Activated CD4-positive, alpha-beta T cell treated with anti-CD3 and anti-CD28 coated beads, Interleukin-2, amount 10 ng/mL, durations not matched to agents 24 days and 14 days (primary cell): Measurements from ENCODE around the gene SGF29. TPM values are rescaled to one million over a fixed set of nuclear protein-coding genes. Genes with fewer than 3 reads are reported as not detected.
"Not testable (repeated sequence)": the region's sequence is repeated elsewhere in the genome, so short reads cannot be mapped to it uniquely, and the experiment has no call there.

ENCODE experiments used
- DNase-seq: peaks from one replicate; pipeline ENCODE4 v3.0.0; 2022
- H3K27ac Mint-ChIP-seq: one replicate; pipeline ENCODE4 v1.8.0; 2022; ENCODE audit warnings: mild to moderate bottlenecking, mixed read lengths
- H3K27me3 Mint-ChIP-seq: one replicate; pipeline ENCODE4 v1.8.0; 2022; ENCODE audit warnings: mixed read lengths
- H3K36me3 Mint-ChIP-seq: one replicate; pipeline ENCODE4 v1.8.0; 2022; ENCODE audit warnings: low read depth, mild to moderate bottlenecking, mixed read lengths
- H3K4me1 Mint-ChIP-seq: one replicate; pipeline ENCODE4 v1.8.0; 2021; ENCODE audit warnings: mixed read lengths
- H3K4me3 Mint-ChIP-seq: one replicate; pipeline ENCODE4 v1.8.0; 2022; ENCODE audit warnings: mild to moderate bottlenecking, moderate library complexity, mixed read lengths
- H3K9me3 Mint-ChIP-seq: one replicate; pipeline ENCODE4 v1.8.0; 2021; ENCODE audit warnings: mixed read lengths
- intact Hi-C: fragments of 100-400 bp; cut with micrococcal nuclease; formaldehyde crosslinking; loops from one replicate; pipeline ENCODE4 v1.15.1; 2023
- total RNA-seq: library from RNA; stranded (reverse); gene quantifications from 2 replicates; pipeline ENCODE4 v1.2.3, GENCODE V29; 2022

Gene SGF29
- total RNA-seq, 1 donor from 2014 or later = 42.5 TPM

DNA sequence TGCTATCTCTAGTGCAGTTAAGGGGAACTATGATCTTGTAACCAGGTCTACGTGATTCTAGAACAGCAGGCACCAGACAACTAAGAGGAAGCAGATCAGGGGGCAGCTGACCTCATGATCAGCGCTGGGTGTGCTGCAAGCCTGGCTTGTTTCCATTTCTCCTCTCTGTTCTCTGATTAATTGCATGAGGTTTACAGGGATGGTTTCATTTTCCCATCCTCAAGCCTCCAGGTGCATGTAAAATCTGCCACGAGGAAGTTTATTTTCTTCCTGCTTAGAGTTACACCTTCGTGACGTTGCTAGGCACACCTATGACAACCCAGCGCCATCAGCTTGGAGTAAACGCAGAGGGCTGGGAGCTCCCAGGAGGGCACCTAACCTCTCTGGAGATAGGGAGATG is 10.6 kb upstream of the SGF29 start:
- Mint-ChIP-seq H3K9me3 (no peaks in the 10 kb centered on the region), H3K4me1 (peaks cover 5% of the 10 kb centered on the region), H3K27me3 (peaks cover 6% of the 10 kb centered on the region), H3K36me3 (no peaks in the 10 kb centered on the region), H3K4me3 (no peak overlapping the region), H3K27ac (no peak overlapping the region)
- no peak for DNase-seq
- intact Hi-C loops = no loop called here

DNA sequence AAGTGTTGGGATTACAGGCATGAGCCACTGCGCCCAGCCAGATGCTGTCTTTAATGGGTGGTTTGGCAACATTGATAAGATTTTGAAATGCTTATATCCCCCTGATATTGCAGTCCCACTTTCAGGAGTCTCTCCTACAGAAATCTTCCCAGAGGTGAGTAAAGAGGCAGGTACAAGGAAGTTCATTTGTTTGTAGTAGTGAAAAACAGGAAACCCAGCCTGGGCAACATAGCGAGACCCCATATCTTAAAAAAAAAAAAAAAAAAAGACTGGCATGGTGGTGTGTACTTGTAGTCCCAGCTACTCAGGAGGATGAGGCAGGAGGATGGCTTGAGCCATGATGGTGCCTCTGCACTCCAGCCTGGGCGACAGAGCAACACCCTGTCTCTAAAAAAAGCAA is 8.7 kb upstream of the SGF29 start:
- no peaks in the 10 kb centered on the region for H3K36me3 Mint-ChIP-seq
- intact Hi-C loops = no loop called here
- H3K9me3 Mint-ChIP-seq = no peaks in the 10 kb centered on the region

DNA sequence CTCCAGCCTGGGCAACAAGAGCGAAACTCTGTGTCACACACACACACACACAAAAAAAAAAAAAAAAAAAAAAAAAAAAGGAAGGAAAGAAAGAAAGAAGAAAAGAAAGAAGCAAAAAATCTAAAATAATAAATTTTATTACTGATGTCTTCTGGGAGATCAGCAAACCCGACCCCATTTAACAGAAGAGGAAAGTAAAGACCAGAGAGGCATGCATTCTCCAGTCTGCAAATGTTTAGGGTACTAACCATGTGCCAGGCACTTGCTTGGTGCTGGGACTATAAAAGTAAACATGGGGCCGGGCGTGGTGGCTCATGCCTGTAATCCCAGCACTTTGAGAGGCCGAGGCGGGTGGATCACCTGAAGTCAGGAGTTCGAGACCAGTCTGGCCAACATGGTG is 7.8 kb upstream of the SGF29 start:
- H3K36me3 Mint-ChIP-seq, H3K27me3 Mint-ChIP-seq, H3K4me3 Mint-ChIP-seq, H3K9me3 Mint-ChIP-seq, DNase-seq, H3K27ac Mint-ChIP-seq, intact Hi-C loops, H3K4me1 Mint-ChIP-seq: not testable (repeated sequence)

More for the DNA sequence above, 8.7 kb upstream of the SGF29 start:
- H3K27me3 Mint-ChIP-seq = peaks cover 9% of the 10 kb centered on the region
- DNase-seq = no peak
- peaks cover 11% of the 10 kb centered on the region for H3K4me1 Mint-ChIP-seq
- no peak overlapping the region for H3K27ac Mint-ChIP-seq
- no peak overlapping the region for H3K4me3 Mint-ChIP-seq

DNA sequence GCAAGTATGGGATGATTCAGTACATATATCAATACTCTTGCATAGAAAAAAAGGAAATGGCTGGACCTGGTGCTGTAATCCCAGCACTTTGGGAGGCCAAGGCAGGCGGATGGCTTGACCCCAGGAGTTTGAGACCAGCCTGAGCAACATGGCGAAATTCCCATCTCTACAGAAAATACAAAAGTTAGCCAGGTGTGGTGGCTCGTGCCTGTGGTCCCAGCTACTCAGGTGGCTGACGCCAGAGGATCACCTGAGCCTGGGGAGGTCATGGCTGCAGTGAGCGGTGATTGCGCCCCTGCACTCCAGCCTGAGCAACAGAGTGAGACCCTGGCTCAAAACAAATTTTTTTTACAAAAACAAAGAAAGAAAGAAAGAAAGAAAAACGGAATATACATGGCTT is 7.1 kb upstream of the SGF29 start:
- H3K27me3 Mint-ChIP-seq = peaks cover 9% of the 10 kb centered on the region

DNA sequence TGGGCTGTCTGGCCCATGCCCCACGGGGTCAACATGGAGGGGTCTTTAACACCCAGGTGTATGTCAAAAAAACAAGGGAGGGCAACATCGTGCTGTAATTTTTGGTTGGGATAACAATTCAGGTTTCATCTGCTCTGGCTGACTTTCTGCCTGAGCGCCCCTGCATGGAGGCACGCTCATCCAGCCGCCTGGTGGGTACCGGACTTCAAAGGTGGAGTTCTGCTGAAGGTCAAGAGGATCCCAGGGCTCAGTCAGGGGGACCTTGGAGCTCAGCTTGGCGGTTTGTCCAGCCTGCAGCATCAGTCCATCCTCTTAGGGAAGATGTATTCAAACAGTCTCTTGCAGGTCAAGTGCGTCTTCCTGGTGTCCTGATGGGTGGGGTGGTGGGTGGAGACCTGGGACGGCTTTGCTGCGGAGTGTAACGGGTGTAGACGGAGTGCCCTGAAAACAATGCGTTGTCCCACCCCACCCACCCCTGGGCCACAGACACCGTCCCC is 5.4 kb upstream of the SGF29 start:
- no peak for DNase-seq
- H3K4me1 Mint-ChIP-seq = peaks cover 8% of the 10 kb centered on the region
- H3K27ac Mint-ChIP-seq = no peak overlapping the region
- H3K9me3 Mint-ChIP-seq = no peaks in the 10 kb centered on the region
- H3K27me3 Mint-ChIP-seq = peaks cover 9% of the 10 kb centered on the region
- H3K36me3 Mint-ChIP-seq = no peaks in the 10 kb centered on the region
- H3K4me3 Mint-ChIP-seq = no peak overlapping the region
- intact Hi-C loops = no loop called here

More for the DNA sequence above, 7.1 kb upstream of the SGF29 start:
- H3K9me3 Mint-ChIP-seq = no peaks in the 10 kb centered on the region
- no peak for DNase-seq
- H3K4me3 Mint-ChIP-seq = no peak overlapping the region
- H3K27ac Mint-ChIP-seq = no peak overlapping the region
- intact Hi-C loops = no loop called here
- peaks cover 8% of the 10 kb centered on the region for H3K4me1 Mint-ChIP-seq
- H3K36me3 Mint-ChIP-seq = no peaks in the 10 kb centered on the region

DNA sequence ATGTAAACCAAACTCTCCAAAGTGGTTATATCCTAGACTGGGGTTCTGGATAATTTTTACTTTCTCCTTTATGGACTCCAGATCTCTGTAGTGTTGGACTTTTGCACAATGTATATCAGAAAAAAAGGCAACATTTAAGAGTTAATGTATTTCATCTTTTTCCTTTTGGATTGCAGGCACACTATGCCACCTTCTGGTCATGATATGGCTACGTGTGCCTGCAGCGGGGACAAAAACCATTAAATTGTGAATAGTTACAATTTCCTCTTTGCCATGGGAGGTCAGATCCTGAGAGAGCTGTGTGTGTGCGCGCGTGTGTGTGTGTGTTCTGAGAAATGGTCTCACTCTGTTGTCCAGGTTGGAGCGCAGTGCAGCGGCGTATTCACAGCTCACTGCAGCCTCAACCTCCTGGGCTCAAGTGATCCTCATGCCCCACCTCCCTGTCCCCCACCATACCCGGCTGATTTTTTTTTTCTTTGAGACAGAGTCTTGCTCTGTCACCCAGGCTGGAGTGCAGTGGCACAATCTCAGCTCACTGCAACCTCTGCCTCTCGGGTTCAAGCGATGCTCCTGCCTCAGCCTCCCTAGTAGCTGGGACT is 4.3 kb upstream of the SGF29 start:
- peak; percentile 72 for DNase-seq
- Mint-ChIP-seq H3K9me3 (no peaks in the 10 kb centered on the region), H3K4me1 (peaks cover 12% of the 10 kb centered on the region), H3K27ac (no peak overlapping the region), H3K36me3 (peaks cover under 1% of the 10 kb centered on the region), H3K27me3 (peaks cover 9% of the 10 kb centered on the region), H3K4me3 (no peak overlapping the region)
- intact Hi-C loops = no loop called here

DNA sequence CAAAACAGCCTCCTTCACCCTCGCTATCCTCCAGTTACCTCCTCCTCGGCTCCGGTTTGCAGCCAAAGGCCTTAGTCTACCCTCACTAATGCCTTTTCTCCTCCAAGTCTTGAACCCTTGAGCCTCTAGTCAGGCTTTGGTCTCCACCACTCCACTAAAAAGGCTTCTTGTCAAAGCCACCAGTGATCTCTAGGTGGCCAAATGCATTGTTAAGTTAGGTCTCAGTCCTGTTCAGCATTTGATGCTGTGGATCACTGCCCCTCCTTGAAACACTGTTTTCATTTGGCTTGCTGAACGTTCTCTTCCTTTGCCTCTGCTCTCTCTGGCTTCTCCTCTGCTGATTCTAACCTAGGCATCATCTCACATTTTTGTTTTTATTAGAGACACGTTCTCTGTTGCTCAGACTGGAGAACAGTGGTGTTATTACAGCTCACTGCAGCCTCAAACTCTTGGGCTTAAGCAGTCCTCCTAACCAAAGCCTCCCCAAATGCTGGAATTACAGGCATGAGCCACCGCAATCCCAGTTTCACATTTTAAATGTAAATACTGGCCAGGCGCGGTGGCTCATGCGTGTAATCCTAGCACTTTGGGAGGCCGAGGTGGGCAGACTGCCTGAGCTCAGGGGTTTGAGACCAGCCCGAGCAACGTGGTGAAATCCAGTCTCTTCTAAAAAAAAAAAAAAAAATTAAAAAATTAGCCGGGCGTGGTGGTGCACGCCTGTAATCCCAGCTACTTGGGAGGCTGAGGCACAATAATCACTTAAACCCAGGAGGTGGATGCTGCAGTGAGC is 1.1 kb downstream of the SGF29 start:
- Mint-ChIP-seq H3K36me3 (peaks cover 36% of the 10 kb centered on the region), H3K4me1 (peaks cover 22% of the 10 kb centered on the region), H3K4me3 (peak overlapping the region; percentile 95), H3K27ac (peak overlapping the region; percentile 89), H3K9me3 (peaks cover 3% of the 10 kb centered on the region), H3K27me3 (no peaks in the 10 kb centered on the region)
- no peak for DNase-seq
- intact Hi-C loops = loop anchor here (1.0 to 10.0 kb wide), 4 partner anchors 61 to 392 kb away; partner anchors contain the start of genes APOBR, ATXN2L and SBK1

DNA sequence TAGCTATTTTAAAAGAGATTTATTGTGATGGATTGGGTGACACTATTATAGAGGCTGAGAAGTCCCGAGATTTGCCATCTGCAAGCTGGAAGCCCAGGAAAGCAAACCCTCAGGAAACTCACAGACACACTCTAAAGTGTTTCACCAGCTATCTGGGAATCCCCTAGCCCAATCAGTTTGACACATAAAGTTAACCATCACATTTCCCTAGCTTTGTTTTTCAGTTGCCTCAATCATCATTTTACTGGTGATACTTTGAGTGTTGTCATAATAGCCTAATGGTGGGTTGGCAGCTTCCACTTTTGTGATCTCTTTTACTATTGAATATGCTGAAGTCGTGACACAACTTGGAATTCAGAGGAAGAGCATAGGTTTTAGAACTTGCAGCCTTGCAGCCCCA is 1.8 kb downstream of the SGF29 start:
- Mint-ChIP-seq H3K4me1 (peaks cover 22% of the 10 kb centered on the region), H3K4me3 (peak overlapping the region; percentile 23), H3K36me3 (peaks cover 37% of the 10 kb centered on the region), H3K9me3 (peaks cover 3% of the 10 kb centered on the region), H3K27me3 (no peaks in the 10 kb centered on the region), H3K27ac (peak overlapping the region; percentile 37)
- DNase-seq = peak; percentile 63
- intact Hi-C loops = loop anchor here (10.0 kb wide), 2 partner anchors 261 to 269 kb away; partner anchors contain the start of genes ATXN2L and SBK1

DNA sequence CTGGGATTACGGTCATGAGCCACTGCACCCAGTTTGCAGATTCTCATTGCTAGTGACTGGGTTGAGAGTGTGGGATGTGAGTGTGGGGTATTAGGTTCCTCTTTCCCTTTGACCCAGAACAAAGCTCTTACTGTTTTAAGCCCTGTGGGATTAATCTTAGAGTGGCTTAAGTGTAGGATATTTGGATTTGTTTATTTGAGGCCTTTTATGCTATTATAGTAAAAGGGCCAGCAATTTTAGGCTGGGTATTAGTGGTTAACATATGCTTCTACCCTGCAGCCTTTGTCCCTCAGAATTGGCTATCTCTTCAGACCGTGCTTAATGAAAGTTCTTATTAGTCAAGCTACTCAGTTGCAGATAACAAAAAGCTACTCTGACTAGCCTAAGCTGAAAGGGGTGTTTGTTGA is 3.2 kb downstream of the SGF29 start:
- Mint-ChIP-seq H3K27ac (no peak overlapping the region), H3K9me3 (peaks cover 3% of the 10 kb centered on the region), H3K4me3 (no peak overlapping the region), H3K4me1 (peaks cover 22% of the 10 kb centered on the region), H3K27me3 (no peaks in the 10 kb centered on the region), H3K36me3 (peaks cover 42% of the 10 kb centered on the region)
- no peak for DNase-seq
- intact Hi-C loops = loop anchor here (10.0 kb wide), 2 partner anchors 262 to 268 kb away; partner anchors contain the start of genes ATXN2L and SBK1

DNA sequence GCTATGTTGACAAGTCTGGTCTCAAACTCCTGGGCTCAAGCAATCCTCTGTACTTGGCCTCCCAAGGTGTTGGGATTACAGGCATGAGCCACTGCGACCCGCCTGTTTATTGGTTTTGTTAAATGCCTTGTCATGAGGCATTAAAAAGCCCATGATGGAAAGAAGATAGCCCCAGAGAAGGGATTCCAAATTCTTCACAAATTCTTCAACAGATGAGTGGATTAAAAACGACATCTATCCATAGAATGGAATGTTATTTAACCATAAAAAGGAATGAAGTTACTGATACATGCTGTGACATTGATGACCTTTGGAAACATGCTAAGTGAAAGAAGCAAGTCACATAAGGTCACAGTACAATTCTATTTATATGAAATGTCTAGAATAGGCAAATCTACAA is 4.7 kb downstream of the SGF29 start:
- no peak overlapping the region for H3K4me3 Mint-ChIP-seq
- no peak for DNase-seq
- no peaks in the 10 kb centered on the region for H3K27me3 Mint-ChIP-seq
- peaks cover 24% of the 10 kb centered on the region for H3K4me1 Mint-ChIP-seq
- no peak overlapping the region for H3K27ac Mint-ChIP-seq
- H3K36me3 Mint-ChIP-seq = peaks cover 46% of the 10 kb centered on the region
- intact Hi-C loops = loop anchor here (10.0 kb wide), 2 partner anchors 264 to 266 kb away; partner anchors contain the start of genes ATXN2L and SBK1
- H3K9me3 Mint-ChIP-seq = peaks cover 3% of the 10 kb centered on the region

DNA sequence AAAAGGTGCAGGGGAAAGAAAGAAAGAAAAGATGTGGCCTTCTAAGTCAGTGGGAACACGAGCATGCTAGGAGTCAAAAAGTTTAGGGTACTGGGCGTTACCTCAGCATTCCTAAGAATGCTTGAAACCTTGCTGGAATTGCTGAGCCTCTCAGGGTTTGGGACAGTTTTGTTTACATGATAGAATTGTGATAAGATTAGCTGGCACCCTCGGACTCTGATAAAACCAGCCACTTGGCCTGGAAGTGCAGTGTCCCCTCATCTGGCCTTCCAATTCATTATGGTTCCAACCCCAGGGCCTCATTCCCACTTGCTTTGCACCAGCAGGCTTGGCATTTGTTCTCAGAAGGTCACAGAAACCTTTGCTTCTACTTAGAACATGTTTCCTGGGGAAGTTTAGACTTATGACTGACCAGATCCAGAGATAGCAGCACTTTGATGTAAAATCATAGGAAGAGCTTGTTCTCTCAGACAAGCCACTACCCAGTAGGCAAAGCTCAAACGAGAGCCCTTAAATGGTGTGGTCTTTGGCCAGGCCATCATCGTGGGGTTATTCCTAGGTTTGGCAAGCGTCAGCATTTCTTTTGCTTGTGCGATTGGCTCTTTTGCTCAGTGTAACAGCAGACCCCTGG is 8.0 kb downstream of the SGF29 start:
- Mint-ChIP-seq H3K4me3 (no peak overlapping the region), H3K9me3 (peaks cover 6% of the 10 kb centered on the region), H3K36me3 (peaks cover 57% of the 10 kb centered on the region), H3K27me3 (no peaks in the 10 kb centered on the region), H3K4me1 (peaks cover 11% of the 10 kb centered on the region), H3K27ac (no peak overlapping the region)
- no peak for DNase-seq
- intact Hi-C loops = no loop called here

DNA sequence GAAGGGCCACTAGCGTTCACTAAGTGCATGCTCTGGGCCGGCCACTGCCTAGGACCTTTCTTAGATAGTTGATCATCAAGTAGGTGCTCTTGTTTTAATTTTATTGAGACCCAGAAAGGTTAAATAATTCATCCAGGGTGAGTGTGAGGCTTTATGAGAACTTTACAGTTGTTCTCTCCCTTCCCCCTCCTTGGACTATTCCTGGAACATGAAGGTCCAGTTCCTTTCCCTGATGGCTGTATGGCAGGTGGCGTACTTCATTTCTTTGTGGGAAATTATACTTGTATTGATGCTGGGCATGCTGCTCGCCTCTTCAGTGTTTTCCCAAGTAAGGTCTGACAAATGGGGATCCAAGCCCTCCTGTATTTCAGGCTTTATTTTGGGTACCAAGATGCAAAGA is 8.5 kb downstream of the SGF29 start:
- Mint-ChIP-seq H3K27me3 (no peaks in the 10 kb centered on the region), H3K27ac (no peak overlapping the region), H3K4me1 (peaks cover 9% of the 10 kb centered on the region), H3K4me3 (no peak overlapping the region), H3K9me3 (peaks cover 7% of the 10 kb centered on the region), H3K36me3 (peaks cover 54% of the 10 kb centered on the region)
- intact Hi-C loops = no loop called here
- no peak for DNase-seq

DNA sequence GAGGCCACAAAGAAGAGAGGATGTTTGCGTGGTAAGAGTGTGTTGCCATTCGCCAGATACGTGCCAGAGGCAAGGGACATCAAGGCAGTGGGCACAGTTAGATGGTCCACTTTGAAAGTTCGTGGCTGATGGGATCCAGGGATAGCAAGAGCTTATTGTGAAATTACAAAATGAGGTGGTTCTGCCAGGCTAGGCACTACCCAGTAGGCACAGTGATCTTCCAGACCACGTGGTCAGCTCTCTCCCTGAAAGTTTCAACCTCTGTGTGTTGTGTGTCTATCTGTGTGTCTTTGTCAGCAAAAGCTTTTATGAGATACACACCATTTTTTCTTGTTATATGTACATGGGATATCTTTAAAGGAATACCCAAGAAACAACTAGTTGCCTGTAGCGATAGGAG is 9.5 kb downstream of the SGF29 start:
- Mint-ChIP-seq H3K36me3 (peaks cover 54% of the 10 kb centered on the region), H3K27me3 (no peaks in the 10 kb centered on the region), H3K9me3 (peaks cover 14% of the 10 kb centered on the region), H3K4me3 (no peak overlapping the region), H3K27ac (no peak overlapping the region), H3K4me1 (peaks cover 6% of the 10 kb centered on the region)
- intact Hi-C loops = no loop called here
- no peak for DNase-seq
